NB4 (cell line): ENCODE measurements around the gene BFSP2.

Experiments
- DNase-seq: peaks from one replicate; pipeline ENCODE4 v3.0.0; 2010; ENCODE audit warnings: low read depth
- H3K4me3 ChIP-seq: one replicate; pipeline ENCODE4 v1.5.1; 2011; ENCODE audit warnings: mild to moderate bottlenecking, low read depth, low read length, moderate library complexity
- MYC ChIP-seq: IDR thresholded peaks from 2 replicates; pipeline ENCODE4 v1.6.1; 2011; ENCODE audit warnings: low read depth, low read length
- POLR2A ChIP-seq: IDR thresholded peaks from 2 replicates; pipeline ENCODE4 v1.6.1; 2011; ENCODE audit warnings: mild to moderate bottlenecking; ENCODE audit not compliant: insufficient read length; ENCODE audit errors: extremely low read depth
- TF ChIP-seq, protein P1 (sequence below): IDR thresholded peaks from 2 replicates; pipeline ENCODE4 v1.6.1; 2011; ENCODE audit warnings: low read depth, low read length
- TF ChIP-seq, protein P2 (sequence below): IDR thresholded peaks from one replicate; pipeline ENCODE4 v1.5.1; 2012; ENCODE audit warnings: low read depth, low read length

The BFSP2 gene

DNA sequence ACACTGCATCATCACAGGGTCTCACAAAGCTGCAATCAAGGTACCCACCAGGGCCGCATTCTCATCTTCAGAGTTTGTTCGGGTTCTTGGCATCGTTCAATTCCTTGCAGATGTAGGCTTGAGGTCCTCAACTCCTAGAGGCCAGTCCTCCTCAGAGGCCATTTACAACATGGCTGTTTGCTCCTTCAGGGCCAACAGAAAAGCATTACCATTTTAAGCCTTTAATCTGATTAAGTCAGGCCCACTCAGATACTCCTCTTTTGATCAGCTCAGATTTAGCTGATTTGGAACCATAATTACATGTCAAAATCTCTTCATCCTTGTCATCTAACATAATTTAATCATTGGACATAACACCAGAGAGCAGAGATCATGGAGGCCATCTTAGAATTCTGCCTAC, 55.4 kb downstream of the BFSP2 start:
- H3K4me3 ChIP-seq: no peak overlapping the region
- no peak for DNase-seq
- TF ChIP-seq, protein P1, sequence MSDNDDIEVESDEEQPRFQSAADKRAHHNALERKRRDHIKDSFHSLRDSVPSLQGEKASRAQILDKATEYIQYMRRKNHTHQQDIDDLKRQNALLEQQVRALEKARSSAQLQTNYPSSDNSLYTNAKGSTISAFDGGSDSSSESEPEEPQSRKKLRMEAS: no peak
- TF ChIP-seq POLR2A (no peak), MYC (no peak)
- TF ChIP-seq, protein P2, sequence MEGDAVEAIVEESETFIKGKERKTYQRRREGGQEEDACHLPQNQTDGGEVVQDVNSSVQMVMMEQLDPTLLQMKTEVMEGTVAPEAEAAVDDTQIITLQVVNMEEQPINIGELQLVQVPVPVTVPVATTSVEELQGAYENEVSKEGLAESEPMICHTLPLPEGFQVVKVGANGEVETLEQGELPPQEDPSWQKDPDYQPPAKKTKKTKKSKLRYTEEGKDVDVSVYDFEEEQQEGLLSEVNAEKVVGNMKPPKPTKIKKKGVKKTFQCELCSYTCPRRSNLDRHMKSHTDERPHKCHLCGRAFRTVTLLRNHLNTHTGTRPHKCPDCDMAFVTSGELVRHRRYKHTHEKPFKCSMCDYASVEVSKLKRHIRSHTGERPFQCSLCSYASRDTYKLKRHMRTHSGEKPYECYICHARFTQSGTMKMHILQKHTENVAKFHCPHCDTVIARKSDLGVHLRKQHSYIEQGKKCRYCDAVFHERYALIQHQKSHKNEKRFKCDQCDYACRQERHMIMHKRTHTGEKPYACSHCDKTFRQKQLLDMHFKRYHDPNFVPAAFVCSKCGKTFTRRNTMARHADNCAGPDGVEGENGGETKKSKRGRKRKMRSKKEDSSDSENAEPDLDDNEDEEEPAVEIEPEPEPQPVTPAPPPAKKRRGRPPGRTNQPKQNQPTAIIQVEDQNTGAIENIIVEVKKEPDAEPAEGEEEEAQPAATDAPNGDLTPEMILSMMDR: no peak

DNA sequence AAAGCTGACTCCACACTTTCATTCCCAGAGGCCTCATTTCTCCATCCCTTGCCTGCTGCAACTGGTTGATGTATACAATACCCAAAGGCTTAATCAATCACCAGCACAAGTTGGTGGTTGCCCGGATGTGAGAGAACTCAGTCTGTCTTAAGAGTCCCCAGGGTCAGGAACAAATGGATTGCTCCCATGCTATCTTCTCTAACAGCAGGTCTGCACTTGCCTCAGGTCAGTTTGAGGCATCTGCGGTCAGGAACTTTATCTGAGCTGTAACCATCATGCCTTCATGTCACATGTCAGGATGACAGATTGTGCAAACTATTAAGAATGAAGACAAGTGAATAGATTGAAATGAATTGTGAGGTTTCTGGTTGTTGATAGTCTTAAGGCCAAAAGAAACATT, 56.1 kb downstream of the BFSP2 start:
- peak; percentile 29 for DNase-seq

DNA sequence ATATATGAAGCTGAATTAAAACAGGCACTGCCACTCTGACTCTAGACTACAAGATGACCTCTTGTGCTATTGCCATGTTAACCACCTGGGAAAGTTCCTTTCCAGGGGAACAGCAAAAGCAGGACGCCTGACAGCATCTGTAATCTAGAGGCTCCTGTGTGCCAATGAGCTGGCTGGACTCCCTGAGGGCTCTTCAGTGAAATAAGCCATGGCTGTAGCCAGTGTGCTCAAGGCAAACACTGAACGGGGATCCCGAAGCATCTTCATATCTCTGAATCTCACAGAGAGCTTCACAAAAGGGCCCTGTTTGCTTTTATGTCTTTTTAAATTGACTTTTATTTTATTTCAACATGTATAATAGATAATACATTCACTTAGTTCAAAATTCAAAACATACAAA, 57.2 kb downstream of the BFSP2 start:
- TF ChIP-seq MYC (no peak), POLR2A (no peak)
- TF ChIP-seq, protein P1: no peak
- TF ChIP-seq, protein P2: no peak
- H3K4me3 ChIP-seq: no peak overlapping the region
- no peak for DNase-seq

More for the DNA sequence above, 56.1 kb downstream of the BFSP2 start:
- TF ChIP-seq, protein P2: no peak
- no peak for TF ChIP-seq POLR2A
- TF ChIP-seq, protein P1: no peak
- no peak for TF ChIP-seq MYC
- H3K4me3 ChIP-seq: no peak overlapping the region

DNA sequence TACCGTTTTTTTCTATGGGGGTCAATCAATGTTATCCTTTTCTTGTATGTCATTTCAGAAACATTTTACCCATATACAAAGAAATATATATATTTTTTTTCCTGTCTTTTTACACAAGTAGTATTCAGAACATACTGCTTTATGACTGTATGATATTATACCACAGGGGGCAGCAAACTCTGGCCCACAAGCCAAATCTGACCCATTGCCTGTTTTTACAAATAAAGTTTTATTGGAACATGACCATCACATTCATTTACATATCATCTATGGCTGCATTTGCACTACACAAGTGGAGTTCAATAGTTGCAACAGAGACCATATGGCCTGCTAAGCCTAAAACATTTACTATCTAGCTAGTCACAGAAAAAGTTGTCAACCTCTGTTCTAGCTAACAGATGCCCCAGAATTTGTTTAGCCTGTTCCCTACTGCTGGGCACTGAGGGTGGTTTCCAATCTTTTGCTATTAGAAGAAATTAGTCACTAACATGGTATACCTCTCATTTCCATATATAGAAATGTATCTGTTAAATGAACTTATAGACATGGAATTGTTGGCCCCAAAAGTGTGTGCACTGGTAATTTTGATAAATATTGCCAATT, 57.7 kb downstream of the BFSP2 start:
- DNase-seq: peak; percentile 36
- H3K4me3 ChIP-seq: no peak overlapping the region
- TF ChIP-seq, protein P1: no peak
- no peak for TF ChIP-seq MYC
- no peak for TF ChIP-seq POLR2A
- TF ChIP-seq, protein P2: no peak

DNA sequence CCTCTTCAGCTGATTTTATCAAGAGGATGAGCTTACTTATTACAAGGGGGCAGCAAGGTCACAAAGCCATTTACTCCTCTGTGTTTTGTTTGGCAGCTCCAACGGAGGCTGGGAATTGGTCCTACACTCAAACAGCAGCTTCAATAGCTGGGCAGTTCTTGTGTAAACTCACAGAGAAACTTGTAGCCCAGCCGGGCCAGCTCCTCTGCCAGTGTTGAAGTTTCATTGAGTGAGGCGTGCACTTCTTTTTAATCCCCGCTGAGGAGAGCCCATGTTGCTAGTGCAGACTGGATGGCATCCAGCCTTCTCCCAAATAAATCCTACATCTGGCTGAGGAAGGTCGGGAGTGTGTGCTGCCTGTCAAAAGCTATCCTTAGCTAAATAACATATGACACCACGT, 59.5 kb downstream of the BFSP2 start:
- TF ChIP-seq, protein P2: no peak
- no peak for TF ChIP-seq MYC
- TF ChIP-seq, protein P1: no peak
- TF ChIP-seq POLR2A: no peak
- DNase-seq: no peak
- H3K4me3 ChIP-seq: no peak overlapping the region

DNA sequence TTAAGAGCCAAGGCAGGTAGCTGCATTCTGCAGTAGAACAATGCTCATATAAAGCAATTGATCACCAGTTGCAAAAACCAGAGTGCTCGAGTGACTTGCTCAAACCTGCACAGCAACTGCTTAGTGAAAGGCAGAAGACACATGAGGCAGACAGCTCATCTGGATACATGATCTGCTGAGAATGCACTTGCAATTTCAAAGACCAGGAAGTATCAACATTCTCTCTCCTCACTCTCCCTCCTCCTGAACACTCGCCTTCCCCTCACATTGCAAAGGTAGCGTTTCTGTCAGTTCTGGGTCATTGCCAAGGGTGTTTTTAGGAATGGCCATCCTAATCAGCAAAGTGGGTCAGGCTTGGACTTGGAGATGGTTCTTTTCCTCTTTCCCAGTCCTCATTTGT, 61.0 kb downstream of the BFSP2 start:
- TF ChIP-seq, protein P2: no peak
- TF ChIP-seq MYC (no peak), POLR2A (no peak)
- TF ChIP-seq, protein P1: no peak
- H3K4me3 ChIP-seq: no peak overlapping the region
- no peak for DNase-seq
